ENCODE results near the gene PKP1.

The PKP1 gene

DNA sequence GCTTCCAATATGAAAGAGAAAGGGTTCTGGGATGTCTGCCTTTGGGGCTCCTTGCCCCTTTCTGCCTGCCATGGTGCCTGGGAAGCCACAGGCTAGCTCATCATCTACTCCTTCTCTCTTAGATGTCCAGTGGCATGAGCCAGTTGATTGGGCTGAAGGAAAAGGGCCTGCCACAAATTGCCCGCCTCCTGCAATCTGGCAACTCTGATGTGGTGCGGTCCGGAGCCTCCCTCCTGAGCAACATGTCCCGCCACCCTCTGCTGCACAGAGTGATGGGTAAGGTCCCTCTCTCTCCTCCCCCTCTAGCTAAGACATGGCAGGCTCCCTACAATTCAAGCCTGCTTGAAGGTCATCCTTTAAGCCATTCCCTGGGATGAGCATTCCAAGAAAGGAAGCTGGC is 41.0 kb downstream of the PKP1 start:
- in situ Hi-C loops (cut with HindIII; ENCODE audit: low sequenced_read_pairs) = no loop called here
- TF ChIP-seq, protein P1, sequence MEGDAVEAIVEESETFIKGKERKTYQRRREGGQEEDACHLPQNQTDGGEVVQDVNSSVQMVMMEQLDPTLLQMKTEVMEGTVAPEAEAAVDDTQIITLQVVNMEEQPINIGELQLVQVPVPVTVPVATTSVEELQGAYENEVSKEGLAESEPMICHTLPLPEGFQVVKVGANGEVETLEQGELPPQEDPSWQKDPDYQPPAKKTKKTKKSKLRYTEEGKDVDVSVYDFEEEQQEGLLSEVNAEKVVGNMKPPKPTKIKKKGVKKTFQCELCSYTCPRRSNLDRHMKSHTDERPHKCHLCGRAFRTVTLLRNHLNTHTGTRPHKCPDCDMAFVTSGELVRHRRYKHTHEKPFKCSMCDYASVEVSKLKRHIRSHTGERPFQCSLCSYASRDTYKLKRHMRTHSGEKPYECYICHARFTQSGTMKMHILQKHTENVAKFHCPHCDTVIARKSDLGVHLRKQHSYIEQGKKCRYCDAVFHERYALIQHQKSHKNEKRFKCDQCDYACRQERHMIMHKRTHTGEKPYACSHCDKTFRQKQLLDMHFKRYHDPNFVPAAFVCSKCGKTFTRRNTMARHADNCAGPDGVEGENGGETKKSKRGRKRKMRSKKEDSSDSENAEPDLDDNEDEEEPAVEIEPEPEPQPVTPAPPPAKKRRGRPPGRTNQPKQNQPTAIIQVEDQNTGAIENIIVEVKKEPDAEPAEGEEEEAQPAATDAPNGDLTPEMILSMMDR (IDR thresholded peaks at IDR 0.05; ENCODE audit: low read depth, low read length) = no peak
- H3K4me3 ChIP-seq (ENCODE audit: low read depth, low read length) = no peak overlapping the region
- DNase-seq (ENCODE audit: low read depth, low spot score) = no peak

DNA sequence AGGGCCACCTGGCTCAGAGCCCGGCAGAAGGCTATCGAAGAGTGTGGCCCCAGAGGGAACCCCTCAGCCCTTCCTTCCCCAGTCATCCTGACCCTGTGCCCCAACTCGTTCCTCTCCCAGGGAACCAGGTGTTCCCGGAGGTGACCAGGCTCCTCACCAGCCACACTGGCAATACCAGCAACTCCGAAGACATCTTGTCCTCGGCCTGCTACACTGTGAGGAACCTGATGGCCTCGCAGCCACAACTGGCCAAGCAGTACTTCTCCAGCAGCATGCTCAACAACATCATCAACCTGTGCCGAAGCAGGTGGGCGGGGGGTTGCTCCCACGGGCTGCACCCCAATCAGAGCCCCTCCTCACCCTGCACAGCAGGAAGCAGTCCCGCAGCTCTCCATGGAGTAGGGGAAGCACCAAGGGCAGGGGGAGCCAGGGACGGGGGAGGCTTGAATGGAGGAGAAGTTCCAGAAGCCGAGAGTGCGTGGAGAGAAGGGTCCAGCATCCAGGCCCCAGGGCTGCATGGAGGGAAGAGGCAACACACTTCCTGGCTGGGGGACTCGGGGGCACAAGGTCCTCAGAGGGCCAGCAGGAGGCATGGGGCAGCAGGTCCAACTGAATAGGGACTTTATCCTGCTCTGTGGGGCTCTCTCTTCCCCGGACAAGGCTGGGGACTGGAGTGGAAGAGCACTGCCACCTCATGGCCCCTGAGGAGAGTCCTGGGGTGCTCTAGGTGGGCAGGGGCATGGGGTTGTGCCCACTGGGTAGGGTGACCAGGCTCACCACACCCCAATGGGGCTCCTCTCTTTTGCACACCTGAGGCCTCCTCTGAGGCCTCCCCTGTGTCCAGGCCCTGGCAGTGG is 41.7 kb downstream of the PKP1 start:
- in situ Hi-C loops (cut with HindIII; ENCODE audit: low sequenced_read_pairs) = no loop called here
- H3K4me3 ChIP-seq (ENCODE audit: low read depth, low read length) = no peak overlapping the region
- TF ChIP-seq, protein P1 (IDR thresholded peaks at IDR 0.05; ENCODE audit: low read depth, low read length) = no peak
- no peak for DNase-seq (ENCODE audit: low read depth, low spot score)

DNA sequence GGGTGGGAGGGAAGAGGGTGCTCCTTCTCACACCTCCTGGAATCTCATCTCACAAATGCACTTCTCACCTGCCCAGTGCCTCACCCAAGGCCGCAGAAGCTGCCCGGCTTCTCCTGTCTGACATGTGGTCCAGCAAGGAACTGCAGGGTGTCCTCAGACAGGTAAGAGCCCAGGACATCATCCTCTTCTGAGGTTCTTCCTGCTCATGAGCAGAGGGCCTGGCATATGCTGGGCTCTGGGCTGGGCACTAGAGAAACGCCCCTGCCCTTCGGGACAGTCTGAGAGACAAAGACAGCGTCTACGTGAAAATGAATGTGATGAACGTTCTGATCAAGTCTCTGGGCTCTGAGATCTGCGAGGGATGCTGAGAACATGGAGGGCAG is 42.4 kb downstream of the PKP1 start:
- DNase-seq (ENCODE audit: low read depth, low spot score) = no peak
- in situ Hi-C loops (cut with HindIII; ENCODE audit: low sequenced_read_pairs) = no loop called here
- TF ChIP-seq, protein P1 (IDR thresholded peaks at IDR 0.05; ENCODE audit: low read depth, low read length) = no peak
- H3K4me3 ChIP-seq (ENCODE audit: low read depth, low read length) = no peak overlapping the region

DNA sequence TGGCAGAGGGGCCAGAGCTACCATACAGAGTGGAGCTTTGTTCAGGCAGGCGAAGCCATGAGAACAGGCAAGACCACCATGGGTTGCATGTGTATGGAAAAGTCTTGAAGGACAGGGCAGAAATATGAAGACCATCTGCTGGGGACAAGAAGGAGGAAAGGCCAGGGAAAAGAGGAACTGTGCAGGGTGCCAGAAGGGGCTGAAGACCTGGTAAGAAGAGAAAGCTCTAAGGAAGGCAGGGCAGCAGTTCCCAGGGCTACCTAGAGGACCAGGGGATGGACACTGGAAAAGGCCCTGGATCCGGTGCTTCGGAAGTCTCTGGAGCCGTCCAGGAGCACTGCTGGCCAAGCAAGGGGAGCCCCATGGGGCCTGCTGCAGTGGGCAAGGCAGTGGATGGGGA is 43.4 kb downstream of the PKP1 start:
- TF ChIP-seq, protein P1 (IDR thresholded peaks at IDR 0.05; ENCODE audit: low read depth, low read length) = no peak
- no peak for DNase-seq (ENCODE audit: low read depth, low spot score)
- in situ Hi-C loops (cut with HindIII; ENCODE audit: low sequenced_read_pairs) = no loop called here
- no peak overlapping the region for H3K4me3 ChIP-seq (ENCODE audit: low read depth, low read length)

DNA sequence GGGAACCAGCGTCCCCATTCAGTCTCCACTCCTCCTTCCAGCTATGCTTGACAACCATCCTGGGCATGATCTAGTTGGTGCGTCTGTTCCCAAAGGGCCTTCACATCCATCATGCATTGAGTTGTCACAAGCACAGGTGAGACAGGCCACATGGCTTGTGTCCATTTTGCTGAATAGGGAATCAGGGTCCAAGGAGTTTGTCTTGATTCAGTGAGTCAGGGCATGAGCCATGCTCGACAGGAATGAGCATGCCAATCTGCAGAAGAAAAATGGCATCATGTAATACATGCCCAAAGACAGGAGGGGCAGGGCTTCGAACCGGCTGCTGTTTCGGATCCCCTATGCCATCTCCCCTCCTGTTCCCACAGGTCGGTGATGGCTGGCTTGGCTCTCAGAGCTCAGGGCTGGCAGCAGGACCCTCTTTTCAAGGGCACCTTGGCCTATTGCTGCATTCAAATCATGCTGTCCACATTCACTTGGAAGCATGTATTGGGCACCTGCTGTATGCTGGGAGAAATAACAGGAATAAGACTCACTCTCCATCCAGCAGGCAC is 44.5 kb downstream of the PKP1 start:
- no peak for DNase-seq (ENCODE audit: low read depth, low spot score)
- H3K4me3 ChIP-seq (ENCODE audit: low read depth, low read length) = no peak overlapping the region
- in situ Hi-C loops (cut with HindIII; ENCODE audit: low sequenced_read_pairs) = no loop called here
- TF ChIP-seq, protein P1 (IDR thresholded peaks at IDR 0.05; ENCODE audit: low read depth, low read length) = no peak

DNA sequence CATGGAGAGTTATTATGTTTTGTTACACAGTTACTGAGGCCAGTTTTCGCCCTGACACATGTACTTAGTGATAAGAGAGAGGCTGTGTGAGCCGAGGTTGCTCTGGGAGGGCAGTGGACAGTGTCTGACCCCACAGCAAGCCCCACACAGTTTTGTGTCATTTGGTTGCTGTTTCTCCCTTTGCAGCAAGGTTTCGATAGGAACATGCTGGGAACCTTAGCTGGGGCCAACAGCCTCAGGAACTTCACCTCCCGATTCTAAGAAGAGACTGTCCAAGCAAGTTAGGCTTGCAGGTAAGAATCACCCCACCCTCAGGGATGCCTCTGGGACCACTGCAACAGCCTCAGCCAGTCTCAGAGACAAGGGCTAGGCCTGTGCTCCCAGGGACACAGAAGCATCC is 45.3 kb downstream of the PKP1 start:
- no peak overlapping the region for H3K4me3 ChIP-seq (ENCODE audit: low read depth, low read length)
- no peak for DNase-seq (ENCODE audit: low read depth, low spot score)
- TF ChIP-seq, protein P1 (IDR thresholded peaks at IDR 0.05; ENCODE audit: low read depth, low read length) = no peak
- in situ Hi-C loops (cut with HindIII; ENCODE audit: low sequenced_read_pairs) = no loop called here
